ENCODE data around the gene RSBN1. TPM values are rescaled to one million over a fixed set of nuclear protein-coding genes. Genes with fewer than 3 reads are reported as not detected.

Gene RSBN1
- total RNA-seq, 4 donors from 2014 or later: 20.2 to 25.4 (median 22.6) TPM

DNA sequence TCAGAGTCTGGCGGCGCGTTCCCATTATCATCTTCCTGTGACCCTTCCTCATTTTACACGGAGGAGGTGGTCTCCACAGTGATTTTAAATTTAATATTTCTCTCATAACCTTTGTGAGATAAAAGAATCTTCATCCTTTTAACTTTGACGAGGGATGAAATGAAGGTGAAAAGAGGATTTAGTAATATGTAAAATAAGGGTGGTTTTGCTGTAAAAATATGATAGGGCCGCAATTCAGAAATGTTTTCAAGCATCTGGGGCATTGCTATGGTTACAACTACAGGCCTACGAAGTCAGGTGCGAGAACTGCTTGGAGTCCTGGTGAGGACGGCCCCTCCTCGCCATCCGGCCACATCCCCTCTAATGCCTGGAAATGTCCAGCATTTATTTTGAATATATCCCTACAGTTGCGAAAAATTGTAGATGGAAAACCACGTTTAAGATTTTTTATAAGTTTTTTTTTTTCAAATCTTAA lies 422 bp upstream of the RSBN1 start:
- 21 to 22% methylated on average over 13 of the region's 13 CpGs for WGBS, 2 donors (ENCODE audit: low coverage in 1 of 2)
- Histone ChIP-seq H3K9me3 (no peaks in the 10 kb centered on the region), H3K27ac (peak overlapping the region; percentile 67 to 98 (median 94)), H3K4me3 (peak overlapping the region; percentile 18 to 90), H3K4me1 (peaks cover 0 to 31% (median 5%) of the 10 kb centered on the region in 3 donors), H3K36me3 (no peaks in the 10 kb centered on the region), H3K27me3 (no peaks in the 10 kb centered on the region)
- no peak for ATAC-seq
- TF ChIP-seq EP300 (IDR thresholded peaks at IDR 0.05) (no peak), POLR2AphosphoS5 (IDR thresholded peaks at IDR 0.05) (no peak), POLR2A (IDR thresholded peaks at IDR 0.05) (no peak)
- TF ChIP-seq, protein P1, sequence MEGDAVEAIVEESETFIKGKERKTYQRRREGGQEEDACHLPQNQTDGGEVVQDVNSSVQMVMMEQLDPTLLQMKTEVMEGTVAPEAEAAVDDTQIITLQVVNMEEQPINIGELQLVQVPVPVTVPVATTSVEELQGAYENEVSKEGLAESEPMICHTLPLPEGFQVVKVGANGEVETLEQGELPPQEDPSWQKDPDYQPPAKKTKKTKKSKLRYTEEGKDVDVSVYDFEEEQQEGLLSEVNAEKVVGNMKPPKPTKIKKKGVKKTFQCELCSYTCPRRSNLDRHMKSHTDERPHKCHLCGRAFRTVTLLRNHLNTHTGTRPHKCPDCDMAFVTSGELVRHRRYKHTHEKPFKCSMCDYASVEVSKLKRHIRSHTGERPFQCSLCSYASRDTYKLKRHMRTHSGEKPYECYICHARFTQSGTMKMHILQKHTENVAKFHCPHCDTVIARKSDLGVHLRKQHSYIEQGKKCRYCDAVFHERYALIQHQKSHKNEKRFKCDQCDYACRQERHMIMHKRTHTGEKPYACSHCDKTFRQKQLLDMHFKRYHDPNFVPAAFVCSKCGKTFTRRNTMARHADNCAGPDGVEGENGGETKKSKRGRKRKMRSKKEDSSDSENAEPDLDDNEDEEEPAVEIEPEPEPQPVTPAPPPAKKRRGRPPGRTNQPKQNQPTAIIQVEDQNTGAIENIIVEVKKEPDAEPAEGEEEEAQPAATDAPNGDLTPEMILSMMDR (IDR thresholded peaks at IDR 0.05): no peak

GRCh38 chr1:113811156-113811887 lies 954 bp downstream of the RSBN1 start:
- H3K36me3 ChIP-seq: no peaks in the 10 kb centered on the region
- H3K4me3 ChIP-seq: peak overlapping the region; percentile 68 to 90
- TF ChIP-seq, protein P1 (IDR thresholded peaks at IDR 0.05): no peak
- no peak for TF ChIP-seq POLR2A (IDR thresholded peaks at IDR 0.05)
- TF ChIP-seq POLR2AphosphoS5 (IDR thresholded peaks at IDR 0.05): no peak
- TF ChIP-seq EP300 (IDR thresholded peaks at IDR 0.05): no peak
- H3K4me1 ChIP-seq: peaks cover 0 to 41% (median 5%) of the 10 kb centered on the region in 3 donors
- peak overlapping the region; percentile 87 to 98 (median 94) for H3K27ac ChIP-seq
- WGBS, 2 donors (ENCODE audit: low coverage in 1 of 2): 0 to 1% methylated on average over 3 to 17 of the region's 29 CpGs
- no peaks in the 10 kb centered on the region for H3K9me3 ChIP-seq
- H3K27me3 ChIP-seq: no peaks in the 10 kb centered on the region
- peak; percentile 24 for ATAC-seq

DNA sequence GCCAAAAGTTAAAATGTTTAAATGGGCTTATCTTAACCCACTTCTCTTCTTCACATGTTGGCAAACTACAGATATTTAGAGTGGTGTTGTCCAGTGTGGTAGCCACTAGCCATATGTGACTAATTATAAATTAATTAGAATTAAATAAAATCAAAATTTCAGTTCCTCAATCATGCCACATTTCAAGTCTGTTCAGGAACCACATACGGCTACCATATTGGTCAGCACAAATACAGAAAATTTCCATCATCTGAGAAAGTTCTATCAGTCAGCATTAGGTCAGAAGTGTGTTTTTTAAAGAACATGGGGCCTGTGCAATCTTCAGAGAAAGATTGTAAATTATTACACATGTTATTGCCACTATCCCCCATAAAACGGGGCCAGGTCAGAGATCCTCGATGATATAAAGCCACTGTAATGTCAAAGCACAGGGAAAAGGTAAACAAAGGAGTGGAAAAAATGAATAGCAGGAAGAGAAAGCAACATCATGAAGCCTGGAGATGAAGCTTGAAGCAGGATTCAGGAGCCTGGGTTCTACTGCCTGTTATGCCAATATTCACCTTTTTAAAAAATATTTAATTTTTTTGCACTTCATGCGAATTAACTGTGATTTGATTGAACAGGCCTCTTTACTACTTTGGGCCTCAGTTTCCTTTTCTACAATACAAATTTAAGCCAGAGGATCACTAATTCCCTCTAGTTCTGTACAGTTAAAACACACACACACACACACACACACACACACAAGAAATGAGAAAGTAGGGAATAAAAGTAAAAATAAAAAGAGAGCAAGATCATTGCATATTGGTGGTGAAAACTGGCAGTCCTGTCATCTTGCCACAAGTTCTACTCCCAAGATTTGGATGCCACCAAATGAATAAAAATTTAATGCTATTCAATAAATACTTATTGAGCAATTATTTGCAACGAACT lies 2.3 kb downstream of the RSBN1 start:
- no peaks in the 10 kb centered on the region for H3K9me3 ChIP-seq
- ATAC-seq: no peak
- peak overlapping the region in 1 of 2 donors; percentile 90 for H3K4me3 ChIP-seq
- H3K4me1 ChIP-seq: peaks cover 0 to 53% (median 5%) of the 10 kb centered on the region in 3 donors
- H3K36me3 ChIP-seq: no peaks in the 10 kb centered on the region
- WGBS, 2 donors (ENCODE audit: low coverage in 1 of 2): 30 to 36% methylated on average over 5 of the region's 5 CpGs
- no peaks in the 10 kb centered on the region for H3K27me3 ChIP-seq
- no peak for TF ChIP-seq EP300 (IDR thresholded peaks at IDR 0.05)
- no peak for TF ChIP-seq POLR2AphosphoS5 (IDR thresholded peaks at IDR 0.05)
- TF ChIP-seq, protein P1 (IDR thresholded peaks at IDR 0.05): no peak
- TF ChIP-seq POLR2A (IDR thresholded peaks at IDR 0.05): no peak
- H3K27ac ChIP-seq: peak overlapping the region in 2 of 4 donors; percentile 98

DNA sequence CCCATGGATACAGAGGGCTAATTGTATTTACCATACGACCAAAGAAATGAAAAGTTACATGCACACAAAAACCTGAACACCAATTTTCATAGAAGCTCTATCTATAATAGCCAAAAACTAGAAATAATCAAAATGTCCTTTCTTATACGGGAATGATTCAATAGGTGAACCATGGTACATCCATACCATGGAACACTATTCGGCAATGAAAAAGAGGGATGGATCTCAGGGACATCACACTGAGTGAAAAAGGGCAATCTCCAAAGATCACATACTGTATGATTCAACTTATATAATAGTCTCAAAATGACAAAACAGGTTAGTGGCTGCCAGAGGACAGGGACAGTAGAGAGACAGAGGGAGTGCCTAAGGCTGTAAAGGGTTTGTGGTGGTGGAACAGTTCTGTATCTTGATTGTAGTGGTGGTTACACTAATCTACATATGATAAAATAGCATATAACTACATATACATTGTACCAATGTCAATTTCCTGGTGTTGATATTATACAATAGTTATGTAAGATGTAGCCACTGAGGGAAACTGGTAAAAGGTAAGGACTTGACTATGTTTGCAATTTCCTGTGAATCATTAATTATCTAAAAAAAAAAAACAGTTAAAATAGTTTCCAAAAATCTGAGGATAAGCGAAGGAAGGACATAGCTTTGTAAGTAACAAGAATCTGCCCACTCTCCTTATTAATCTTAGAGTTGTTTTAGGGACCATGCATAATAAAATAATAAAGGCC lies 3.7 kb downstream of the RSBN1 start:
- Histone ChIP-seq H3K4me1 (peaks cover 4 to 66% (median 5%) of the 10 kb centered on the region in 3 donors), H3K9me3 (no peaks in the 10 kb centered on the region), H3K4me3 (no peak overlapping the region), H3K27me3 (no peaks in the 10 kb centered on the region), H3K27ac (no peak overlapping the region), H3K36me3 (no peaks in the 10 kb centered on the region)
- ATAC-seq: no peak
- TF ChIP-seq EP300 (IDR thresholded peaks at IDR 0.05) (no peak), POLR2A (IDR thresholded peaks at IDR 0.05) (no peak), POLR2AphosphoS5 (IDR thresholded peaks at IDR 0.05) (no peak)
- TF ChIP-seq, protein P1 (IDR thresholded peaks at IDR 0.05): no peak
- WGBS, 2 donors (ENCODE audit: low coverage in 1 of 2): 76% methylated on average over 4 of the region's 4 CpGs

Data from gastroesophageal sphincter (tissue), 4 donors.